ENCODE measurements around the gene CASTOR2. TPM values are rescaled to one million over a fixed set of nuclear protein-coding genes. Genes with fewer than 3 reads are reported as not detected.

CASTOR2 gene
- total and polyA plus RNA-seq, 2 of the 8 experiments (the other 6 are each of a cell fraction or from before 2014, with no cell fraction given): 12.1 to 47.8 TPM

- TF ChIP-seq HDAC2 (IDR thresholded peaks at IDR 0.05; ENCODE audit: borderline replicate concordance in 1 of 2, low read depth in 2 of 2, low read length in 2 of 2) (no peak), BCL11A (IDR thresholded peaks at IDR 0.05; ENCODE audit: low read depth in 2 of 2, low read length in 2 of 2) (no peak), RNF2 (IDR thresholded peaks at IDR 0.05; ENCODE audit: borderline replicate concordance, low read depth, low read length, missing control alignments, poor library complexity, severe bottlenecking) (no peak), BACH1 (IDR thresholded peaks at IDR 0.05; ENCODE audit: low read length) (no peak), KDM1A (IDR thresholded peaks at IDR 0.05; ENCODE audit: borderline replicate concordance, low read length) (no peak), JUND (IDR thresholded peaks at IDR 0.05; ENCODE audit: low read length) (no peak)
- FAIRE-seq: no peak
- Histone ChIP-seq H4K20me1 (replicated peaks in 1 of 2; ENCODE audit: control insufficient read depth in 1 of 2, insufficient read depth in 2 of 2, low read length in 2 of 2) (no peaks in the 10 kb centered on the region), H2AFZ (ENCODE audit: low read length) (no peak overlapping the region), H3K23me2 (ENCODE audit: low read depth, low read length) (no peaks in the 10 kb centered on the region), H4K5ac (ENCODE audit: insufficient read length, low read depth, low read length) (no peak overlapping the region), H3K23ac (ENCODE audit: insufficient read length) (no peak overlapping the region), H3K36me3 (ENCODE audit: control insufficient read depth in 2 of 4, insufficient read depth in 4 of 4, low read length in 3 of 4) (peaks cover 26 to 83% (median 44%) of the 10 kb centered on the region in 4 experiments), H3K4me1 (replicated peaks in 1 of 4; ENCODE audit: control insufficient read depth in 3 of 4, insufficient read depth in 4 of 4, low read length in 3 of 4) (no peaks in the 10 kb centered on the region), H3K4me2 (ENCODE audit: insufficient read depth in 1 of 2, low read depth in 2 of 2, low read length in 2 of 2) (no peak overlapping the region), H3K79me2 (ENCODE audit: control insufficient read depth in 1 of 2, insufficient read depth in 2 of 2, low read length in 2 of 2) (no peaks in the 10 kb centered on the region), H2BK120ac (replicated peaks; ENCODE audit: low read depth, low read length) (no peak overlapping the region), H2BK15ac (ENCODE audit: low read length) (no peak overlapping the region), H3K27ac (ENCODE audit: low read depth, low read length) (no peak overlapping the region), H3K4ac (replicated peaks; ENCODE audit: insufficient read length, low read depth, low read length) (no peak overlapping the region), H2BK20ac (ENCODE audit: low read length) (no peak overlapping the region), H3K9ac (replicated peaks in 1 of 4; ENCODE audit: extremely low read depth in 1 of 4, low read depth in 3 of 4, low read length in 3 of 4) (no peak overlapping the region), H2BK5ac (ENCODE audit: low read depth, low read length) (no peak overlapping the region), H4K8ac (ENCODE audit: extremely low read depth, insufficient read depth, low read length) (no peak overlapping the region), H3K18ac (ENCODE audit: extremely low read depth, low read length) (no peak overlapping the region), H4K91ac (replicated peaks; ENCODE audit: insufficient read length, low read length) (no peak overlapping the region), H3K9me3 (ENCODE audit: insufficient read depth in 2 of 2, low read depth in 1 of 2, low read length in 1 of 2) (no peaks in the 10 kb centered on the region), H3K27me3 (replicated peaks in 1 of 4; ENCODE audit: control insufficient read depth in 3 of 4, extremely low read depth in 1 of 4, insufficient read depth in 3 of 4, low read length in 3 of 4) (no peaks in the 10 kb centered on the region), H2BK12ac (ENCODE audit: low read depth, low read length) (no peak overlapping the region), H3K56ac (replicated peaks; ENCODE audit: insufficient read length, low read depth, low read length) (no peak overlapping the region), H3K4me3 (ENCODE audit: extremely low read depth in 1 of 4, insufficient read depth in 2 of 4, low read depth in 3 of 4, low read length in 4 of 4) (no peak overlapping the region), H3K14ac (ENCODE audit: insufficient read length) (no peak overlapping the region), H3K79me1 (ENCODE audit: low read depth, low read length) (peaks cover 2% of the 10 kb centered on the region; the same call in 1 of the 2 replicates), H2AK5ac (ENCODE audit: low read depth, low read length) (no peak overlapping the region)
- POLR2A ChIA-PET (ENCODE audit: partially characterized antibody): no interaction called here
- DNase-seq (ENCODE audit: low read depth in 1 of 2, low spot score in 2 of 2): no peak
- WGBS, 2 experiments (ENCODE audit: extremely low coverage in 1 of 2, insufficient coverage in 1 of 2, insufficient read length in 1 of 2, insufficient replicate concordance in 2 of 2, low coverage in 1 of 2, low lambda C conversion rate in 2 of 2, missing lambda C conversion rate in 1 of 2): 92% methylated on average over 15 of the region's 15 CpGs; no CpG with 5 or more reads in 1 of the 2 experiments
- CTCF ChIA-PET (ENCODE audit: partially characterized antibody): no interaction called here
These were observed 93.9 kb downstream of the CASTOR2 start for GRCh38 chr7:75058406-75058805.
